Body of pancreas (tissue), 4 donors: ENCODE results near the gene MTHFD1.

Source experiments
- CTCF ChIP-seq, 7 experiments: fragments of 450-650 bp in 4 of 7; fragments of 200-600 bp in 3 of 7; sonication (generic) in 3 of 7; IDR thresholded peaks; one replicate each; pipeline ENCODE4 v1.5.1; 2016 to 2019; ENCODE audit warnings: antibody characterized with exemption in 7 of 7
- POLR2A ChIP-seq, 3 donors: fragments of 450-650 bp; IDR thresholded peaks; one replicate each; pipeline ENCODE4 v1.6.1; 2016; ENCODE audit warnings: antibody characterized with exemption in 3 of 3, mild to moderate bottlenecking in 2 of 3

GRCh38 chr14:64465831-64466554, 77.8 kb downstream of the MTHFD1 start:
- no peak for TF ChIP-seq POLR2A (IDR thresholded peaks at IDR 0.05)
- TF ChIP-seq CTCF (IDR thresholded peaks at IDR 0.05): peak in 2 of 7 experiments; percentile 8 to 18
